GM19452 (cell line): ENCODE data around the gene VWA7.

Experiments used
- ATAC-seq: cut with Tn5 transposase; IDR thresholded peaks from one replicate; pipeline ENCODE4 v1.9.1; 2021; ENCODE audit not compliant: unreplicated experiment

VWA7 gene

GRCh38 chr6:31779908-31780307 is 2.8 kb upstream of the VWA7 start:
- no peak for ATAC-seq

DNA sequence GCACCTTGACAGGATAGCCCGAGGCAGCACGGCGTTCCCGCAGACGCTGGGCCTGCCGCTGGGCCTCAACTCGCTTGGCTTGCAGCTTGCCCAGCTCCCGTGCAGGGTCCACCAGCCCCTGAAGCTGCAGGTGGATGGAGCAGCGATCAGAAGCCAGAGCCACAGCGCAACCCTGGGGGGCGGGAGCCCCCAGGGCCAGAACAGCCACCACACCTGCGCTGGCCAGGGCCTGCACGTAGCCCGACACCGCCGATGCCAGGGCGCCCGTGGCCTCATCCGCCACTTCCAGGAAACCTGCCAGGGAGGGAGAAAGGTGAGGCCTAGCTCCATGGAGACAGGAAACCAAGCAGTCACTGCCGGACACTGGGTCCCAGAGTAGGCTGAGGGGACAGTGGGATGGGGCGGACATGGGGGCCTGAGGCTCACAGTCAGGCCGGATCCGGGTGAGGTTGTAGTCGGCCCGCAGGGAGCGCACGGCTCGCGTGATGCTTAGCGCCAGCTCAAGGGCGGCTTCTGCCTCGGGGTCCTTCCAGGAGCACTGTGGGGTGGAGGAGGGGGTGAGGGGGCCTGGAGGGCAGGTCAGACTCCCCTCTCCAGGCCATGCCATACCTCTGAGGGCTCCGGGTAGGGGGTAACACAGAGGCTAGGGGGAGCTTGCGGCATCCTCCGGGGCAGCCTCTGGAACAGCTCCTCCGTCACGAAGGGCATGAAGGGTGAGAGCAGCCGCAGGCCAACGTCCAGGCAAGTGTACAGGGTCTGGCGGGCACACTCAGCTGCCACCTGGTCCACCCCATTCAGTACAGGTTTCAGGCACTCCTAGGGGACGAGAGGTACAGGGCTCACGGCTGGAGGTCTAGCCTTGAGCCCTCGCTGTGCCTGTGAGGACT is 2.1 kb upstream of the VWA7 start:
- ATAC-seq = no peak

DNA sequence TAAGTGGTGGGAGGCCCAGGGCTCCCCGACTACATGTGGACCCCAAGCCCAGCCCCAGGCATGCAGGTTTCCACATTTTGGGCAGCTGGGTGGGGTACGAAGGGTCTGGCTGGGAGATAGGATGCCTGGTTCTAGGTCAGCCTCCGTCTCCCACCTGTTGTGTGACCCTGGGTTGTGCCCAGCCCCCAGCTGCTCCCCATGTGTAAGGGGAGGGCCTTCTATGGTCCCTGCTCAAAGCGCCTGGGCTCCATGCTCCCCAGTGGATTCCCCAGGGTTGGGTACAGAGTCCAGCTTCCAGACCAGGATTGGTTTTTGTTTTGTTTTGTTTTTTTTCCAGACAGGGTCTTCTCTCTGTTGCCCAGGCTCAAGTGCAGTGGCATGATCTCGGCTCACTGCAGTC is 1.1 kb upstream of the VWA7 start:
- ATAC-seq = no peak

- no peak for ATAC-seq
Observed at GRCh38 chr6:31777667-31778050, 531 bp upstream of the VWA7 start.

DNA sequence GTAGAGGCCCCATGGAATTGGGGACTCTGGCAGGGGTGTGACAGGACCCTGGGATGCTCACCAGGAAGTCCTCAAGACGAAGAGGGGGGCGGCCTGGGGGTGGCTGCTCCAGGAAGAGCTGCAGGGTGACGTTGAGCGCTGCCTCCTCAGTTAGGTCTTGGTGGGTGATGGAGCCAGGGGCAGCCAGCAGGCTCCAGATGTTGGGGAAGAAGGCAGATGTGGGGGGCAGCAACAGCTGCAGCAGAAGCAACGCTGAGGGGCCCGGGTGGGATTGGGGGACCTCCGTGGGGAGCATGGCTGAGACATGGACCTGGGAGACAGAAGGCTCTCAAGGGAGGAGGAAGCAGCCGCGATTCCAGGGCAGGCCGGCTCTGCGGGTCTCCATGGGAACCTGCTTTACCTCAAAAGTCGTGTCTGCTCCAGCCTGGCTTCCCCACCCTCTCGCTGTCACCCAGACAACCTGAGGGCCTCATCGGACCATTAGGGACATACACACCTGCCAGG is 591 bp downstream of the VWA7 start:
- ATAC-seq = peak; percentile 21

- no peak for ATAC-seq
Observed at GRCh38 chr6:31775633-31776484, 1.3 kb downstream of the VWA7 start.

DNA sequence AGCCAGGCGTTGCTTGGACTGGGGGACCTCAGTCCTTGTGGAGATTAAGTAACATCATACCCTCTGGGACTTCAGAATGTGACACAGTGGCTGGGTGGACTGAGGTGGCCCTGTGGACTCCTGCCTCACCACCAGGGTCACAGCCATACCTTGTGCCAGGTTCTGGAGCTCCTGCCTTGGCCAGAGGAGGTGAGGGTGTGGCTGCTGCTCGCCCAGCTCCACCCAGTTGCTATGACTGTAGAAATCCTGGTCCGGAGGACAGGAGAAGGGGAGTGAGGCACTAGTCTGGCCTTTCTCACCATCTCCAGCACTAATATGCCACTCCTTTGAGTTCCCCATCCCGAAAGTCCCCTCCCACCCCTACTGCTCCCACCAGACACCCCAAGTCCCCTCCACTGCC is 1.9 kb downstream of the VWA7 start:
- ATAC-seq = no peak

DNA sequence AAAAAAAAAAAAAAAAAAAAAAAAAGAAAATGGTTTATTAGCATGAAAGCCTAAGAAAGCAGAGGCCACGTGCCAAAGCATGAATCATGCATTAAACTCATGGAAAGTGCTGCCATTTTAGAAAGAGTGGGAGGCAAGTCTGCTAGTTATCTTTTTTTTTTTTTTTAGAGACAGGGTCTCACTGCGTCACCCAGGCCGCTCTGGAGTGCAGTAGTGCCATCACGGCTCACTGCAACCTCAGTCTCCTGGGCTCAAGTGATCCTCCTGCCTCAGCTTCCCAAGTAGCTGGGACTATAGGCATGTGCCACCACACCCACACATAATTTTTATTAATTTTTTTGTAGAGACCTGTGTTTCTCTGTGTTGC is 5.2 kb downstream of the VWA7 start:
- ATAC-seq = no peak

GRCh38 chr6:31770860-31771259 is 6.3 kb downstream of the VWA7 start:
- no peak for ATAC-seq

DNA sequence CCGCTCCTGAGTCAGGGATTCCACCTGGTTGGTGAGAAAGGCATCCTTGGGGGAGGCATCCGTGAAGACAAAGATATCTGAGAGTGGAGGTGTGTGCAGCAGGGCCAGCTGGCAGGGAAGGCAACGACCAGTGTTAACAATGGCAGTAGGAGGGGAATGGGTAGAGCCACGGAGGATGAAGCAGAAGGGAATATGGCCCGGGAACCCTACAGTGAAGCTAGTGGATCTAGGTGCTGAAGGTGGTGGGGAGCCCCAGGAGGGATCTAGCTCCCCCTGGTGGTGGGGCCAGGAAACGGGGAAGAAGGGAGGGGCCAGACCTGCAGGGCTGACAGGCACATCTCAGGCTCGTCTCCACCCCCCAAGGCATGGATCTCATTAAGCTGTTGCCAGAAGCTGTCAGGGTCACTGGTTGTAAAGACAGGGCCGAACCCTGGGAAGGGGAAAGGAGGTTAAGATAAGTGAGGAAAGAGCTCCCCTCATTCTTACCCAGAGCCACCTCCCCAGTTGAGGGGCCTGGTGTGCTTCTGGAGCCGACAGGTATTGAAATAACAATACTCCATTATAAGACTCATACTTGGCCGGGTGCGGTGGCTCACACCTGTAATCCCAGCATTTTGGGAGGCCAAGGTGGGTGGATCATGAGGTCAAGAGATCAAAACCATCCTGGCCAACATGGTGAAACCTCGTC is 7.3 kb downstream of the VWA7 start:
- ATAC-seq = no peak

DNA sequence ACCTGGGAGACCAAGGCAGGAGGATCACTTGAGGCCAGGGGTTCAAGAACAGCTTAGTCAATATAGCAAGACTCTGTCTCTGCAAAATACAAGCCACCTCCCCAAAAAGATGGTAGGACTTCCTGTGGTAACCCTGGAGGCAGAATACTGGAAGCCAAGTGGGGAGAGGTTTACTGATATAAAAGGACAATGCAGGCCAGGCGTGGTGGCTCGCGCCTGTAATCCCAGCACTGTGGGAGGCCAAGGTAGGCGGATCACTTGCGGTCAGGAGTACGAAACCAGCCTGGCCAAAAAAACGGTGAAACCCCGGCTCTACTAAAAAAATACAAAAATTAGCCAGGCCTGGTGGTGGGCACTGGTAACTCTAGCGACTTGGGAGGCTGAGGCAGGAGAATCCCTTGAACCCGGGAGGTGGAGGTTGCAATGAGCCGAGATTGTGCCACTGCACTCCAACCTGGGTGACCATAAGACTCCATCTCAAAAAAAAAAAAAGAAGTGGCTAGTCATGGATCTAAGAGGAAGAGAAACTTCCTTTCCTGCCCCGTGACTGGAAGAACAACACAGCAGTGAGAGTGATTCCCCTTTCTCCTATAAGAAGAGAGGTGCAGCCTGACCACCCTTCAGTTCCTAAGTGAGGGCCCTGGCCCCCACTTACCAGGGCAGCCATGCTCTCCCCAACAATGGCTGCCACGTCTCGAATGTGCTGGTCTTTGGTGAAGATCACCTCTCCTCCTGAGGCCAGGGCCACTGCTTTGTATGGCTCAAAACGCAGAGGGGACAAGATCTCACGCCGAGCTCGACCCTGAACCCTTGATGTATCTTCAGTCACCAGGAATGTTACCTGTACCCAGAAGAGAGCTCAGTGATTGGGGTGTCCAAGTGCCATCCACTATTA is 8.5 kb downstream of the VWA7 start:
- ATAC-seq = no peak

- ATAC-seq = no peak
Observed at GRCh38 chr6:31767096-31767645, 10.0 kb downstream of the VWA7 start.

GRCh38 chr6:31765910-31766794 is 11.0 kb downstream of the VWA7 start:
- ATAC-seq = no peak

GRCh38 chr6:31765559-31765909 is 11.6 kb downstream of the VWA7 start:
- no peak for ATAC-seq

GRCh38 chr6:31764198-31764597 is 12.9 kb downstream of the VWA7 start:
- no peak for ATAC-seq

DNA sequence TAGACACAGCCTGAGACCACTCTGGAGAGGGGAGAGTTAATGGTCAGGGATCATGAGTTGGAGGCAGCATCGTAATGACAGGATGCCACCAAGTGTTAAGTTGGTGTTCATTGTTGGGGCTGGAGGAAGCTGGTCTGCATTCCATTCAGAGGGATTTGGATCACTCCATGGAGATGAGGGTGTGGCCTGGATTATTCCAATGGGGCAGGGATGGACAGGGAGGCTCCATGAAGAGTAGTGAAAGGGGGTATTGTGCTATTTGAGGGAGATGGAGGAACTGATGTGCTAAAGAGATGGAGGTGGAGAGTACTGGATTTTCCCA is 13.5 kb downstream of the VWA7 start:
- no peak for ATAC-seq

GRCh38 chr6:31762878-31763618 is 14.1 kb downstream of the VWA7 start:
- ATAC-seq = no peak

- ATAC-seq = no peak
Observed at GRCh38 chr6:31762356-31762755, 14.8 kb downstream of the VWA7 start, which contains the start of gene SAPCD1. Gene SAPCD1, plus strand, starts transcription at chr6:31762656. Its CDS starts 399 bp downstream, at chr6:31763055.

- no peak for ATAC-seq
Observed at GRCh38 chr6:31761343-31761742, 15.8 kb downstream of the VWA7 start.
